Inflammatory macrophage (primary cell): ENCODE results near the gene ARMC7.
"Not testable (repeated sequence)": the region's sequence is repeated elsewhere in the genome, so short reads cannot be mapped to it uniquely, and the experiment has no call there.

Source experiments
- DNase-seq, 2 donors: peaks; one replicate each; pipeline ENCODE4 v3.0.0-alpha.2; 2020 to 2022
- total RNA-seq, 18 experiments: gene quantifications; one replicate each; lab custom pipeline; 2026; ENCODE audit warnings: mixed read lengths in 6 of 18, inconsistent platforms in 2 of 18; lab: John Stamatoyannopoulos, UW

Gene ARMC7
- 1.2 to 19.6 (median 9.0) reads per million in 18 experiments for total RNA-seq

DNA sequence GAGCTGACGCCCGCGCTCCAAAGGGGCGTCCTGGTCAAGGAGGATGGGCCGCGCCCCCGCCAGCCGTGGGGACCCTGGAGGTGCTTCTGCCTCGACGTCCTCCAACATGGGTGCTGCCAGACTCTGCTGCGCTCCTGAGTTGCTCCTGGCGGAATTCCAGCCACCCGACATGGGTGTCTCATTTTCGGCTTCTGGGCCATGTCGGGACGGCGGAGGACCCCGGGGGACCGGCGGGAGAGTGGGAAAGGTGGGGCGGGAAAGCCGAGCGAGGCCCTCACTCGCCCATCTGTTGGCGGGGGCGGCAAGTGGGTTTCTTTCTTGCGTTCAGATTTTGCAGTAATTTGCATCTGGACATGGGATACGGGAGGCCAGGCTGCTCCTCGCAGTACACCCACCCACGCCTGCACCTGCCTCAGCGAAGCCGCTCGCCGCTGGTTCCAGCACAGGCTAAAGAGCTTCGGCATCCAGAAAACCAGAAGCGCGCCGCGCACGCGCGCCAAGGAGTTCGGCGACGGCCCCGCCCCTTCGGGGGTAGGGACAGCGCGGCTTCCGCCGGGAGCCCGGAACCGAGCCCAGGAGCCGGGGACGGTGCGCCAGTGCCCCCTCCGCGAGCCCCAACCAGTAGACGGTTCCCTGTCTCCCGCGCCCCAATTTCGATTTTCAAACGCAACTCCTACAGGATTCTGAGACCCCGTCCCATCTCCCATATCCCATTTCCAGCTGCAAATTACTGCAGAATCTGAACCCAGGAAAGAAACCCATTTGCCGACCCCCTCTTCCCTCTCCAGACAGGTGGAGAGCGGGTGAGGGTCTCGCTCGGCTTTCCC is at the start of gene ARMC7:
TSS of gene ARMC7 (plus strand) at position 563 of the 827 bp plus-strand sequence. CDS start 320 bp downstream, outside the sequence.
- peak; percentile 88 to 93 for DNase-seq

DNA sequence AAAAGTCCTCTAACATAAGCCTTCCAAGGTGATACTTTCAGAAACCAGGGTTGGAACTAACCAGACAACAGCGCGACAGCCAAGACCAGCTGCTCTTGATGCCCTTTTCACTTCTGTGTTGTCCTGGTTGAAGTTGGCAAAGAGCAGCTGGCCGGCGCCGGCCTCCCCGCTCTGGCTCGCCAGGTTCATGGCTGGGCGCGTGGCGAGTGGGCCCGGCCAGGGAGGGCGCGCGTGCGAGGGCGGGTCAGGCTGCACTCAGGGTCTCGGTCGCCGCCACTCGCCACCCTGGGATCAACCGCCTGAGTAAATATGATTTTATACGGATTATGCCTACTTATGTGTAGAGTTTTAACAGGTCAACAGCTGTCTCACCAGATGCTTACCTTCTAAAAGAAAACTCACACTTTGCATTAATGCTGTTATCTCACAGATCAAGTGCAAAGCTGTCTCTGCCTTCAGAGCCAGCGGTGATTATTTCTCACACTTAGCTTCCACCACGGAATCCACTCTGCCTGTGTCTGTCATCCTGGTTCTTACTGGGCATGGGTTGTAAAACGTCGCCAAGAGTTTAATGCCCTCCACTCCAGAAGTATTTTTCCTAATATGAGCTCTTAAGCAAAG is 49.2 kb upstream of the ARMC7 start:
- DNase-seq, result no peak

DNA sequence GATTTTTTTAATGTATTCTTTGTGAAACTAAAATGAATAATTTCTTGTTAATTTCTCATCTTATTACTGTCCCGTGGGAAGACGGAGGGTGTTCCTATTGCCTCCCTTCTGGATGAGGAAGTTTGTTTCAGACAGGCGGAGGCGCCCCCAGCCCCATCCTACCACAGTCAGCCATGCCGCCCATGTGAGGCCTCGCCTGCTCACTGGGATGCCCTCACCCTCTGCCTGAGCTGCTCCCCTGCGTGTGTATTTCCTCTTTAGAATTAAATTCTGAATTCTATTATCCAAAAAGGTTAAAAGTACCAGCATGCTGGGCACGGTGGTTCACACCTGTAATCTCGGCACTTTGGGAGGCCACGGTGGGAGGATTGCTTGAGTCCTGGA is 48.7 kb upstream of the ARMC7 start:
- no peak for DNase-seq

DNA sequence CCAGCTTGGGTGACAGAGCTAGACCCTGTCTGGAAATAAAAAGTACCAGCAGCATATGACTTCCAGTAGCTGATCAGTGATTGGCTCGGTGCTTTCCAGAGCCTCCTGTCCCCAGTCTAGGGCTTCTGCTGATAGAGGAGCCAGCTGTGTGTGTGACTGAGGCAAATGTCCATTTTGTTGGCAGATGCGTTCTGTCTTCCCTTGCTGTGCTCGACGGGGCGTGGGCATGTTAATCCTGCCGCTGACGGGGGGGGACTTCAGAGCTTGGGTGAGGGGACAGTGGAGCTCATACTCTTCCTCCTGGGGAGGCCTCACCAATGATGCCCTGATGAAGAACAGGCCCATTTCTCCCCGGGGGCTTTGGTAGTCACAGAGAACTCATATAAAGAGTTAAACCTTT is 48.2 kb upstream of the ARMC7 start:
- DNase-seq, result no peak

DNA sequence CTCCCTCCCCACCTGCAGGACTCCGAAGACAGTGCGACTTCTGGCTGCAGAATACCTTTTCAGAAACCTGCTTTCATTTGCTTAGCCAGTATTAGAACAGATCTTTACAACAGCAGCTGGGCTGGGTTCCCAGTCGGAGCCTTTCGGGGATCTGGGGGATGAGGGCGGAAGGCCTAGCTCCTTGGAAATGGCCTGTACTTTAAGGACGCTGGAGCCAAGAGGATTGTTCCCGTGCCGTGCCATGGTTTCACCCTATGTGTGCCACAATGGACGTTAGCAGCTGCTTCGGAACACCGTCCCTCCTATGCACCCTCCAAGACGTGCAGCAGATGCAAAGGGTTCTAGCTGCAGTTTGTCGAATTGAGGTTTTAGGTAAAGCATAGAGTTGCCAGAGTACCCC is 46.6 kb upstream of the ARMC7 start:
- no peak for DNase-seq

DNA sequence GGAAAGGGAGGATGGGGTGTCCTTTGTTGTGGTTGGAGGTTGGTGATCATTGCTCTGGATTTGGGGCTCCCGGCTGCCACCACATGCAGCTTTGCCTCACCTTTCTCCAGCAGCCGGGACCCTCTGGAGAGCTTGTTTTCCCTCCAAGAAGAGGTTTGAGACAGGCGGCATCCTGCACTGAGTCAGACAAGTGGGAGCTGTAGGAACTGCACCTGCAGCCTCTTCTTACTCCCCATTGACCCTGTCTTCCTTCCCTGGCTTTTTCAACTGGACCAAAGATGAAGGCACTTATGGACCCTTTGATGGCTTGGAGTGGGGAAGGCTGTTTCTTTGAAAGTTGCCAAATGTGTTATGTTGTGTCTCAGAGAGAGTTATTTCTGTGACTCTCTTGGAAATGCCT is 46.1 kb upstream of the ARMC7 start:
- DNase-seq, result no peak

DNA sequence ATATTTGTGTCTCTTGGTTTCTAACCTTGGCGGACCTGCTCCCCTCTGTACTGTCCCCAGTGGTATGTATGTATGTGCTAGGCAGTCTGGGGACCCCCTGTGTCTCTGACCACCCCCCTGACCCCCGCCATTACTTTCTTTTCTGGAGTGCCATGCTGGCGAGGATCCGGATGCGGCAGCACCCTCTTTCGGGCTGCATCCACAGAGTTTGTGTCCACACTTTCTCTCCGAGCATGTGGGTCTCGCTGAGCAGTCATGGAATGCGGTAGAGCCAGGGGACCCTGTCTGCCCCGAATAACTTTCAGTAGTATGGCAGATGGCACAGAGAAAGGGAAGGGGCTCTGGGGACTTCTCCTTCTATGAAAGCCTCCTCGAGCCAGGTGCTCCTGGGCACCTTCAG is 45.7 kb upstream of the ARMC7 start:
- DNase-seq, result no peak

DNA sequence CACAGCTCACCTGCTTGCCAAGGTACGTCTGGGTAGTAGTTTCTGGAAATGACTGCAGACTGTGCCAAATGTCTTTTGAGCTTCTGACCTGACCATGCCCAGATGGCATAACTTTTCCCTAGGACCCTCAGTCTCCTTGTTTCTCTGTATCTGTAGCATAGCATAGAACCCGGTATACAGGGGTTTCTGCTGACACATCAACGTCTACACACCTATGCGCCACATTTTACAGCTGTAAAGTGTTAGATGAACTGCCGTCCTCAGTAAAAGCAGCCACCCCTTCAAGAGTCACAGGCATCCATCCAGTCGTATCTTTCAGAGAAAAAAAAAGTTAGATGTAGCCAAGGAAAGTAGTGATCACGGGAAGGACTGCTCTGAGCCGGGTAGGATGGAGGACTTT is 45.3 kb upstream of the ARMC7 start:
- DNase-seq, result no peak

DNA sequence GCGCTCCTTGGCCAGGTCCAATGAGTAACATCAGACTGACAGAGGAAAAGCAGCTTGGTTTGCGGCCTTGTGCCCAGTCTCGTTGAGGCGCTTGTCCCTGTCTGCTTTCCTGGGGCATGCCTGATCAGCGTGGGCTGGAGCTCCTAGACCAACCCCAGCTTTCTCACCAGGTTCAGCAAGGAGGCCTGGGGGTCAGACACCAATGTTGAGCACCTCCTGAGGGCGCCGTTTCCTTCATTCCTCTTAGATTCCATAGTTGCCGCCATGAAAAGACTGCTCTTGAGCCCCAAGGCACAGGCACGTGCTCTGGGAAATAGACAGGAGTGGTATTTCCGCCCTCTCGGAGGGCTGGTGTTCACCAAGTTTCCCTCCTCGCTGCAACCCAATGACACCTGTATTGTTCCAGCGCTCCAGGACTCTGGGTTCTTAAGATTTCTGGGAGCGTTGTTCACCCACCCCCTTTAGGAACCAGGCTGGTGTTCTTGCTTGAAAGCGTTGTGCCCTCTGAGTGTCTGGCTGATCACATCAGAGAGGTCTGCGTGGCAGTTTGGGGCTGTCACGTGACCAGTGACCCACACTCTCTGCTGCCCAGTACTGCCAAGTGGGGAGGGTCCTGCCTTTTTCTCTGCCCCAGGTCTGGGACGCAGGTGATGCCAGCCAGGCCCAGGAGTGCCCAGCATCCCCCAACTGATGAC is 44.8 kb upstream of the ARMC7 start:
- DNase-seq, result no peak

DNA sequence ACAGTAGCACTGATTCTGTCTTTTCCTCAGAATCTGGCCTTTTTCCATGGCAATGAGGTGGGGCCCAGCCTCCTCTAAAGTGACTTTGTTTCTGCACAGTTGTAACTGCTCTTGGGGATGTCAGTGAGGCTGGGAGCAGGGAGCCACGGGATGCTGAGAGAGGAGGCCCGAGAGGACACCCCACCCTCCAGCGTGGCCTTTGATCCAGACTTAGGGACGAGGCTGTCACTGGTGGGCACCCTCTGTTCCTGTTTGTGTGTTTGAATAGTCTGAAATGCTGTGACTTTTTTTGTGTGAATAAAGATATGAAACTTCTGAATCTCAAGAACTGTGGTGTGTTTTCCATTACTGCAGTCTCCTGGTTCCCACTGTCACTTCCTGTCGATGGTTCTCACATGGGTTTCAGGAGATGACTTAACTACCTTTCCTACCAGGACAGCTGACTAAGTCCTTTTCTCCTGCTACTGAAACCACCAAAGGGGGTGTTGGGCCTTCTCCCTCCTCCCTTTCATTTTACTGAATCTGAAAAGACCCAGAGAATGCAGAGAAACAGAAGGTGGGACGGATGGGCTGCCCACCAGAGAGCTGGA is 44.1 kb upstream of the ARMC7 start:
- peak in 1 of 2 donors; percentile 27 for DNase-seq

DNA sequence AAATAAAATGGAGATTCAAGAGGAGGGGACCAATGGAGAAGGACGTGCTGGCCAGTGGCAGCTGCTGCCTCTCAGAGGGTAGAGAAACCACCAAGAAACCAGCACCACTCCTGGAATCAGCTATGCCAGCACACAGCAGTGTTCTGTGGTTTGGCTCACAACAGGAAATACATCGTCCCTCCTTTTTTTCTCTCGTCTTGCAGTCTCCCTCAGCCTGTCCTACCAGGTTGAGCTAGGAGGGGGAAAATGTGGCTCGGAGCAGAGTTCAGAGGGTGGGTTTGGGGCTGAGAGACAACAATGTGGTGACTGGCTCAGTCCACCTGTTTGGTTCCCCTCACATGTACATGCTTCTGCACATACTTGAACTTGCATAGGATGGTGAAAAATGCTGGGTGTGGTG is 41.9 kb upstream of the ARMC7 start:
- no peak for DNase-seq

DNA sequence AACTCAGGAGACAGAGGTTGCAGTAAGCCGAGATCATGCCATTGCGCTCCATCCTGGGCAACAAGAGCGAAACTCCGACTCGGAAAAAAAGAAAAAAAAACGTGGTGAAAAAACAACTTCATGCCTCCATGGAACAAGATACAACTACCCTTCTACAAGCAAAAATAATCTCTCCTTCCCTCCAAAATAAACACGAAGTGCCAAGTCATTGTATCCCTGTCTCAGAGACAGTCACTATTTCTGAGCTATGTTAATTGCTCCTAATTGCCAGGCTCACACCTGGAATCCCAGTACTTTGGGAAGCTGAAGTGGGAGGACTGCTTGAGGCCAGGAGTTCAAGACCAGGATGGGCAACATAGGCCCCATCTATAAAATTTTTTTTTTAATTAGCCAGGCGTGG is 41.0 kb upstream of the ARMC7 start:
- no peak for DNase-seq

DNA sequence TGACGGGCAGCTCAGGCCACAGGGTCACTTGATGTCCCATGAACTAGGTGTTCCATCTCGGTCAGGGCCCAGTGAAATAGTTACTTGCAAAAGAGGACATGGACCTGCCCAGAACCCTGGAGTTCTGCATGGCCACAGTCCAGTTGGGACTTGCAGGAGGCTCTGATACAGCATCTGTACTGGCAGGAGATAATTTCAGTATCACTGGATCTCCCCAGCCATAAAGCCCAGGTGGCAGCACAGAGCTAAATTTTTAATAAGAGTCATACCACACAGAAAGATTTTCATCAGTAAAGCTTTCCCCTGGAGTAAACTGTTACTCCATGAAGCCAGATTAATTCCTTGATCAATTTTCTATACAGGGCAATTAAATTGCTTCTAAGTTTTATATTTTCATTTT is 40.0 kb upstream of the ARMC7 start:
- DNase-seq, result peak; percentile 37 to 42

DNA sequence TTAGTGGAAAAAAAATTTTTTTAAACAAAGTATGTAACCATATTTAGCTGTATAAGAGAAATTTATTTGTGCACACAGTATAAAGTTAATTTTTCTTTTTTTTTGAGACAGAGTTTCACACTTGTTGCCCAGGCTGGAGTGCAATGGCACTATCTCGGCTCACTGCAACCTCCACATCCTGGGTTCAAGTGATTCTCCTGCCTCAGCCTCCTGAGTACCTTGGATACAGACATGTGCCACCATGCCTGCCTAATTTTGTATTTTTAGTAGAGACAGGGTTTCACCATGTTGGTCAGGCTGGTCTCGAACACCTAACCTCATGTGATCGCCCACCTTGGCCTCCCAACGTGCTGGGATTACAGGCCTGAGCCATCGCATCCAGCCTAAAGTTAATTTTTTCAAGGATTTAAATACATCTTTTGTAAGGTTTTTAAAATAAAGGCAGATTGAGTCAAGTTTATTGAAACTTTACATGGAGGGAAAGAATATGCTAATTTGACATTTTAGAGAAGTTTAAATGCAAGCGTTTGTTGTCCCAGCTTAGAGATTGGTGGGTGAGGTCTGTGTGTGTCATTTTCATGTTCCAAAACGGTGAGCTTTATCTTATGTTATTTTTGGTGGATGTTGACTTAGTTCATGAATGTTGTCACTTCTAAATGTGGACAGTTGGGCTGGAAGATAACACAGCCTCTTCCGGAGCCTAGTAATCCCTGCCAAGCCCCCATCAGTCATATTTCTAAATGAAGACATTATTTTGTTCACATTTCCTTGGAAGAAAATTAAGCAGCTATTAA is 38.1 kb upstream of the ARMC7 start:
- not testable (repeated sequence) for DNase-seq

DNA sequence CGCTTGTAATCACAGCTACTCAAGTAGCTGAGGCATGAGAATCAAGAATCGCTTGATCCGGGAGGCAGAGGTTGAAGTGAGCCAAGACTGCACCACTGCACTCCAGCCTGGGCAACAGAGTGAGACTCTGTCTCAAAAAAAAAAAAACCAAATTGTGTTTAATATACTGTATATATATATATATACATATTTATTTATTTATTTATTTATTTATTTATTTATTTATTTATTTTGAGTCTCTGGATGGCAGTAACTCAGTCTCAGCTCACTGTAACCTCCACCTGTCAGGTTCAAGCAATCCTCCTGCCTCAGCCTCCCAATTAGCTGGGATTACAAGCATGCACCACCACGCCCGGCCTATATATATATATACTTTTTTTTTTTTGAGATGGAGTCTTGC is 36.9 kb upstream of the ARMC7 start:
- DNase-seq, result not testable (repeated sequence)

DNA sequence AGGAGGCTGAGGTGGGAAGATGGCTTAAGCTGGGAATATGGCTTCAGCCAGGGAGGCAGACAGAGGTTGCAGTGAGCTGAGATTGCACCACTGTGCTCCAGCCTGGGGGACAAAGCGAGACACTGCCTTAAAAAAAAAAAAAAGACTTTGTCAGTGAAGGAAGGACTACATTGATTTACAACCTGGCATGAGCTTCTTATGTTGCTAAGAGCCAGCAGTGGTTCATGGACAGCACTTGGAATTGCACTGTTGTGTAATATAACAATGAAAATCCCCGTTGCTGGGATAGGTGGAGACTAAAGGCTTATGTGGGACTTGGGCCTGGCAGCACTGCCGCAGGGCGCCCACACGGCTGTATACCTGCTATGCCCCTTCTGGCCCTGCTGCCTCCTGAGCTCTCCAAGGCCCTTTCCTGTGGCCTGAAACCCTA is 36.1 kb upstream of the ARMC7 start:
- no peak for DNase-seq

DNA sequence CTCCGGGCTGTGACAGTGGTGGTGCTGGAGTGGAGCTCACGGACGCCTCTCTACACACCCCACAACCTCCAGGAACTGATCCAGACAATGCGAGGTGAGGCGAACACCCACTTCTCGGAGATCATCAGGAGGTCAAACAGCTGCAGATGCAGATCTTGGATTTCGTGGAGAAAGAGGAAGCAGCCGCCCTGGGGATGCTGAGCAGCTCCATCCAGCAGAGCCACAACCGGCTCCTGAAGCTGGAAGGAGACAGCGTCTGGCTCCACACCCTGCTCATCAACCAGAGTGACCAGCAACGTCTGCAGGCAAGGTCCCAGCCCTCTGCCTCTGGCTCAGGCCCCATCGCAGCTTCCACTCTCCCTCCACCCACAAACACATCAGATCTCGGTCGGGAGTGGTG is 35.2 kb upstream of the ARMC7 start:
- DNase-seq, result peak; percentile 26 to 37

DNA sequence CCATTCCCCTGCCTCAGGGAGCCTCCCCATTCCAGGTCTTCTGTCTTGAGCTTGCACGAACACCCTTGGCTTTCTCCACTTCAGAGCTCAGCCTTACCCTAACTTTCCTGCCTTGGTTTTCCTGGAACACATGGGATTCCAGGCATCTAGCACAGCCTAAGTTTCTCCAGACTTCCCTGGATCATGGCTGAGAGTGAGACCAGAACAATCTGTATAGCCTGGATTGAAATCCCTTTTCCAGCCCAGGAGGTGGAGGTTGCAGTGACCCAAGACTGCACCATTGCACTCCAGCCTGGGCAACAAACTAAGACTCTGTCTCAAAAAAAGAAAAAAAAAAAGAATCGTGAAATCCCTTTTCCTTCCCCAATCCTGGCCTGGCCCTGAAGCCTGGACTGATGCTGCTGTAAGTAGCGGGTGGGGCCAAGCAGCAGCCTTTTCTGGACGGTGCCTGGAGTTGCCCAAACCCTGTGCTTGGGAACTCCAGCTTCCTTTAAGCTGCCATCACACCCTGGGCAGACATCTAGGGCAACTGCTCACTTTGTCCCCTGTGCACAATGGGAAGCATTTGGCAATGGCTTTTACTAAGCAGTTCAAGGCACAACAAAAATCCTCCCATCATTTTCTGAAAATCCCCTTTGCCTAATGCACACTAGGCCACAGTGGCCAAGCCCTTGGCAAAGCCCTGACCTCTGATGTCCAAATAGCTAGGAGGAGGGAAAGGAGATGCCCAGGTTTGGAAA is 34.0 kb upstream of the ARMC7 start:
- DNase-seq, result peak; percentile 55 to 66

DNA sequence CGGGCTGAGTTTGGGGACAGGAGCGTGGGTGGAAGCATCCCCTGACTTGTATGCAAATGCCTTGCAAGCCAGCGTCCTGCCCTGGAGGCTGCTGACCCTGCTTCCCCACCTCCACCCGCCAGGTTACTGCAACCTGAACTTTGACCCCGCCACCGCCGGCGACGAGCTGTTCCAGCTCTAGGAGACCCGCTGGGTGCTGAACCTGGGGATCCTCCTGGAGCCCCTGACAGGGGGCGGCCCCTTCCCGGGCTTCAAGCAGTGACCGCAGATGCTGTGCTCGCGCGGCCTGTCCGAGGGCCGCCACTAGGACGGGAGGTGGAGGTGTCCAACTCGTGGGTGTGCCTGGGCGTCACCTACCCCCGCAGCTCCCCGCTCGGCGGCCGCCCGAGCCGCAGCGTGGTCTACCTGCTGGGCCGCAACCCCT is 32.7 kb upstream of the ARMC7 start:
- DNase-seq, result no peak

DNA sequence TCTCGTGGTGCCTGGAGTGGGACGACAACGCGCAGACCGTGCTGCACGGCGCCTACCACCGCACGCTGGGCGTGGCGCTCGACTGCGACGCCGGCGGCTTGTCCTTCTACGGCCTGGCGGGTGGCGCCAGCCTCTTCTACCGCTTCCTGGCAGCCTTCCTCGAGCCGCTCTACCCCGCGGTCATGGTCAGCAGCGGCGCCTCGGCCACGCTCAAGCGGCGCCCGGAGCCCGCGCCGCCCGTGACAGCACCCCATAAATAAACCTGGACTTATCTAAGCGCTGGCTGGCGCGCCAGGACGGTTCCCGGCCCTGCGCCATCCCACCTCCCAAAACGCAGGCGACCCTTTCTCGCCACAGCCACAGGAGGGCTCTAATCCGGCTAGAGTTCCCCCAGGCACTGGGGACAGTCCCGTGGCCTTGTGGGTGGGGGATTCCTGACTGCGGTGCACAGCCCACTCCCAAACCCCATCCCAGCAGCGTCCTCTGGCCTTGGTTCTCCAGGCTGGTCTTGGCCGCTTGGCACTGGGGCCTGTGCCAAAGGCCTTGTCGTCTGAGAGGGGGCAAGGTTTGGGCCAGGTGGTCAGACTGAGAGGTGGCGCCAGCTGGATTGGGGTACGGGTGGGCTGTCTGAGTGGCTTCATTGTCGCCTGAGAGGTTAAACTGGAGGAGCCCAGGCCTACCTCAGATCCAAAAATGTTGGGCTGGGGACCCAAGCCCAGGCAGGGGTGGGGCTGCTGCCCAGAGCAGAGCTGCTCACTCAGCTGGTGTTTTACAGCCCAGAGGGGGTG is 32.1 kb upstream of the ARMC7 start:
- peak; percentile 56 to 76 for DNase-seq
